Sigmoid colon (tissue), 4 donors: ENCODE results near the gene HAAO.
A peak's percentile ranks its signal among the peaks of the same experiment; 100 is the strongest.

Source experiments
- EP300 ChIP-seq, 4 donors: sonication (generic); formaldehyde crosslinking; IDR thresholded peaks; one replicate each; pipeline ENCODE4 v1.6.1; 2017; ENCODE audit warnings: antibody characterized with exemption in 4 of 4
- POLR2A ChIP-seq, 2 donors: fragments of 450-650 bp; IDR thresholded peaks; one replicate each; pipeline ENCODE4 v1.6.1; 2016; ENCODE audit warnings: antibody characterized with exemption in 2 of 2, mild to moderate bottlenecking in 2 of 2, moderate library complexity in 2 of 2
- POLR2AphosphoS5 ChIP-seq, 4 donors: sonication (generic); formaldehyde crosslinking; IDR thresholded peaks; one replicate each; pipeline ENCODE4 v1.6.1; 2017; ENCODE audit warnings: antibody characterized with exemption in 4 of 4
- TF ChIP-seq, protein P1 (sequence below), 4 experiments: fragments of 450-650 bp in 3 of 4; fragments of 200-600 bp in 1 of 4; IDR thresholded peaks; one replicate each; pipeline ENCODE4 v1.5.1; 2016 to 2019; ENCODE audit warnings: antibody characterized with exemption in 4 of 4, mild to moderate bottlenecking in 3 of 4, moderate library complexity in 2 of 4

DNA sequence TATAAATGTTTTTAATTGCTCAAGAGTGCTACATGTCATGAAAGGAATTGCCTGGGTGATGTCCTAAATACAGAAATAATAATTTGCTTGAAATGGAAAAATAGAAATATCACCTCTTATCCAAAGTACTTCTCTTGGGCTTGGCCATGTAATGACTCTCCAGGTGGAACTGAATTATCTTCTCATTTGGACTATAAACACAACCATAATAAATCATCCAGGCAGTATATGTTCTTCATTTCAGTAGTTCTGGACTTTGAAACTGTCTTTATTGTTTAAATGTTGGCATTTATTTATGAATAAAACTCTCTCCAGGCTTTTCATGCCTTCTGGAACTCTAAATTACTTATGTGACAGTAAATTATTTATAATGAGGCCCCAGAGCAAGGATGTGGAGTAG, 68.9 kb downstream of the HAAO start:
- TF ChIP-seq, protein P1, sequence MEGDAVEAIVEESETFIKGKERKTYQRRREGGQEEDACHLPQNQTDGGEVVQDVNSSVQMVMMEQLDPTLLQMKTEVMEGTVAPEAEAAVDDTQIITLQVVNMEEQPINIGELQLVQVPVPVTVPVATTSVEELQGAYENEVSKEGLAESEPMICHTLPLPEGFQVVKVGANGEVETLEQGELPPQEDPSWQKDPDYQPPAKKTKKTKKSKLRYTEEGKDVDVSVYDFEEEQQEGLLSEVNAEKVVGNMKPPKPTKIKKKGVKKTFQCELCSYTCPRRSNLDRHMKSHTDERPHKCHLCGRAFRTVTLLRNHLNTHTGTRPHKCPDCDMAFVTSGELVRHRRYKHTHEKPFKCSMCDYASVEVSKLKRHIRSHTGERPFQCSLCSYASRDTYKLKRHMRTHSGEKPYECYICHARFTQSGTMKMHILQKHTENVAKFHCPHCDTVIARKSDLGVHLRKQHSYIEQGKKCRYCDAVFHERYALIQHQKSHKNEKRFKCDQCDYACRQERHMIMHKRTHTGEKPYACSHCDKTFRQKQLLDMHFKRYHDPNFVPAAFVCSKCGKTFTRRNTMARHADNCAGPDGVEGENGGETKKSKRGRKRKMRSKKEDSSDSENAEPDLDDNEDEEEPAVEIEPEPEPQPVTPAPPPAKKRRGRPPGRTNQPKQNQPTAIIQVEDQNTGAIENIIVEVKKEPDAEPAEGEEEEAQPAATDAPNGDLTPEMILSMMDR (IDR thresholded peaks at IDR 0.05) = no peak
- peak in 2 of 4 donors; percentile 20 to 47 for TF ChIP-seq POLR2AphosphoS5 (IDR thresholded peaks at IDR 0.05)
- TF ChIP-seq POLR2A (IDR thresholded peaks at IDR 0.05) = no peak
- TF ChIP-seq EP300 (IDR thresholded peaks at IDR 0.05) = no peak
